Stimulated activated CD8-positive, alpha-beta memory T cell treated with anti-CD3 and anti-CD28 coated beads, Interleukin-12 subunit alpha, Interleukin-12 subunit beta, amount 100 ng/mL, for 24 hours (primary cell): ENCODE measurements around the gene RPTOR.
"Not testable (repeated sequence)": the region's sequence is repeated elsewhere in the genome, so short reads cannot be mapped to it uniquely, and the experiment has no call there.

Experiments used
- DNase-seq: peaks from one replicate; pipeline ENCODE4 v3.0.0-alpha.2; 2020; ENCODE audit errors: extremely low read depth

The RPTOR gene

DNA sequence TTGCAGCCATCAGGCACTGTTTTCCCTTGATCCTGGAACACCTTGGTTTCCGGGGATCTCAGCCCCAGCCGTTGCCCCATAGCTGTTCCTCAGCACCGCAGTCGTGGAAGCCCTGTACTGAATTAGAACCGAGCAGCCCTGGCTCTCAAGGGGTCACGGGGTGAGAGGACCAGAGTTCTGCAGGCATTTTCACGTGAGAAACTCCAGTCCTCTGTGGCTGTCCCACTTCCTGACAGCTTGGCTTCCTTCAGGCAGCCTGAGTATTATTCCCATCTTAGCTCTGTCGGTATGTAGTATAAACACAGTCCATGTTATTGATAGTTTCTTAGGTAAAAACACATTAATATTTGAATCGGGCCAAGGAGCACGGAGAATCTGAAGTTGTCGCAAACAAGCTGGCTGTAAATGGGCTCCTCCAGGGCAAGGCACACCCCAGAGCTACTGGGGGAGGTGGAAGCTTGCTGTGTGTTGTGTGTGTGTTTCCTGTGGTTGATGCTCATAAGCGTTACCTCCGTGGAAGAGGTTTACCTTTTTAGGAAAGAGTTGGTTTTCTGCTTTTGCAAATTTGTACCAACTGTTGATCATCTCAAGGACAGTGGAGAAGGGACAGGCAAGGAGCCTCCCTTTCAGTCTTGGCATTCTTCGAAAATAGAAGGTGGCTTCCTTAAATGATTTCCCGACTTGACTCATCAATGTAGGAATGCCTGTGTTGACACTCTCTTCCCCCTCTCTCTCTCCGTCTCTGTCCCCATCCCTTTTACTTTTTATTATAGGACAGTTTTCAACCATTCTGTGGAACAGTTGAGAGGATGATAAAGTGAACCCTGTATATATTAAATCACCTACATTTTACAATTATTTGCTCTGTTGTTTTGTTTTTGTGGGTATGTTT, 238.1 kb downstream of the RPTOR start:
- no peak for DNase-seq

DNA sequence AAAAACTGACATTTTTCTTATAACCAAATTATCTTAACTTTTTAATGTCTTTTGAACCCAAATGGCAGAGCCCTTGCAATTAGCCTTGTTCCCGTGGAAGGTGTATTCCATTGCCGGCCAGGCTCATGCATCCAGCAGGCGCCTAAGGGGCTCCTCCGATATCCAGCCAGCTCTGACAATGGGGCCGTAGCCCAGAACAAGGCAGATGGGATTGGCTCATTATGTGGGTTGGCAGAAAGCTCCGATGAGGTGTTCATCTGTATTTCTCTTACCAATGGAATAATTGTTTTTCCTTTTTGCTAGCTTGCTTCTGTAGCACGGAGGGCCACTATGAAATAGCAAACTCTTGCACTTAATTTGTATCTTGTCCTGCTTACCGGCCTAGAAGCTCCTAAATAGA, 238.8 kb downstream of the RPTOR start:
- DNase-seq = no peak

DNA sequence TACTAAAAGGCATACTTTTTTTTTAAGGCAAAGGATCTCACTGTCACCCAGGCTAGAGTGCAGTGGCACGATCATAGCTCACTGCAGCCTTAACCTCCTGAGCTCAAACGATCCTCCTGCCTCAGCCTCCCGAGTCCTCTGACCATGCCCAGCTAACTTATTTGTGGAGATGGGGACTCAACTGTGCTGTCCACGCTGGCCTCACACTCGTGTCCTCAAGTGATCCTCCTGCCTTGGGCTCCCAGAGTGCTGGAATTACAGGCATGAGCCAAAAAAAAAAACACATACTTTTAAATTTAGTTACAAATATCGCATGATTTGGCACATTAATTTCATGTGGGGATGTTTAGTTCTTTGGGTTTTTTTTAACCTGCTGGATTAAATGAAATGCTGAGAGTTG, 239.3 kb downstream of the RPTOR start:
- DNase-seq = no peak

DNA sequence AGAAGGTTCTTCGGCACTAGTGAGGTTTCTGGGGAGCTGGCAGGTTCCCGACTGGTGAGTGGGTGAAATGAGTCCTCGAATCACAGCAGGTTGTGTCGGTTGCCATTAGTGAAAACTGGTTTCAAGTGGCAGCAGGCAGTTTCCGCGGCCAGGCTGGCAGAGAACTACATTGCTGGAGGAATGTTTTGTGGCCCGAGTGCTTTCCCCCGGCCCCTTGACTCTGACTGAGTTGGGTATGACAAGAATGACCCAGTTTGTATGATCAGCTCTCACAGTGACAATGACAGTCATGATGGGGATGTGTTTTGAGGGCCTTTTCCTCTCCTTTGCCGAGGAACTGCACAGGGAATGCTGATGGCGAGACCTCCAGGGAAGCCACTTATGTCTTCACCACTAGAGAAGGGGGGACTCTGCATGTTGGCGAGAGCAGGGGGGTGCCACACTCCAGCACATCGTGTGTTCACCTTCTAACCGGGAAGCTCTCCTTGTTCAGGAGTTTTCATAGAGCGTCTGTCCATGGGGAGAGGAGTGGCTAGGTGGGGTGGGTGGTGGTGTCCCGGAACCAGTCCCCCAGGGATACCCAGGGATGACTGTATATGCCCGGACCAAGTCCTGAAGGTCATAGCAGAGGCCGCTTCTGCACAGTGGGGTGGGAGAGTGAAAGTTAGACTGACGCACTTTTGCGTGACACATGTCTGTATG, 241.0 kb downstream of the RPTOR start:
- DNase-seq = no peak

DNA sequence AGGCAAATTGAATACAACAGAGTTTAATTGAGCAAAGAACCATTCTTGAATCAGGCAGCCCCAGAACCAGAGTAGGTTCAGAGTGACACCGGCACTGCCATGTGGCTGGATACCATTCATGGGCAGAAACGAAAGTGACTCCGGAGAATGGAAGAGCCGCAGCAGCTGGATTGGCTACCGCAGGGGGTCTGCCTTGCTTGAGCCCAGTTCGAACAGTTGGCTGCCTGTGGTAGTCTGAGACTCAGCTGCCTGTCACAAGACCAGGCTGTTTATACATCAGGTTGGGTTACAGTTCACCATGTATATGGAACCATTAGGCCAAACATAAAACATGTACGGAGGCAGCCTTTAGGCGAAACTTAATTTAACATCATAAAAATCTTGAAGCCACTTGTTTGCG, 241.8 kb downstream of the RPTOR start:
- DNase-seq = no peak

- DNase-seq = no peak
Measured at GRCh38 chr17:80786887-80787286, 242.2 kb downstream of the RPTOR start.

- DNase-seq = no peak
Measured at GRCh38 chr17:80787881-80788280, 243.2 kb downstream of the RPTOR start.

DNA sequence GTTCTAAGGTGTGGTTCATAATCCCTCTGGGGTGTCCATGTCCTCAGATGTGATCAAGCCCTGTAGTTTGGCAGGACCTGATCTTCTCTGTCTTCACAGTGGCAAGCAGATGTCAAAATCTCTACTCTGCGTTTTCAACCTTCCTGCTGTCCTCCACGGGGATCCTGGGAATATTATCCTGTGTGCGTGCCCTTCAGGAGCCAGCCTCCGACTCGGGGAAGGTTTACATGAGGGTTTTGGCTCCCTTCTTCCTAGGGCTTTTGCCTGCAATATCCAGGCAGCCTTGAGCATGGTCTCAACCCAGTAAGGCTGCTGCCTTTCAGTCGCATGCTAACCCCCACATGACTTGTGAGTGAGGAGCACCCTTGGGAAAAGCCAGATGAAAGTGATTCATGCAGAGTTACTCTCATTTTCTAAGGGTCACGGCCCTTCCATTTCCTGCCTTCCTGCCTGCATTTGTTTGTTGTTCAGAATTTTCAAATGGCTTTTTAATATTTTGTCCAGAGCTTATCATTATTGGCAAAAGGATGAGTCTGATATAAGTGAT, 244.8 kb downstream of the RPTOR start:
- no peak for DNase-seq

DNA sequence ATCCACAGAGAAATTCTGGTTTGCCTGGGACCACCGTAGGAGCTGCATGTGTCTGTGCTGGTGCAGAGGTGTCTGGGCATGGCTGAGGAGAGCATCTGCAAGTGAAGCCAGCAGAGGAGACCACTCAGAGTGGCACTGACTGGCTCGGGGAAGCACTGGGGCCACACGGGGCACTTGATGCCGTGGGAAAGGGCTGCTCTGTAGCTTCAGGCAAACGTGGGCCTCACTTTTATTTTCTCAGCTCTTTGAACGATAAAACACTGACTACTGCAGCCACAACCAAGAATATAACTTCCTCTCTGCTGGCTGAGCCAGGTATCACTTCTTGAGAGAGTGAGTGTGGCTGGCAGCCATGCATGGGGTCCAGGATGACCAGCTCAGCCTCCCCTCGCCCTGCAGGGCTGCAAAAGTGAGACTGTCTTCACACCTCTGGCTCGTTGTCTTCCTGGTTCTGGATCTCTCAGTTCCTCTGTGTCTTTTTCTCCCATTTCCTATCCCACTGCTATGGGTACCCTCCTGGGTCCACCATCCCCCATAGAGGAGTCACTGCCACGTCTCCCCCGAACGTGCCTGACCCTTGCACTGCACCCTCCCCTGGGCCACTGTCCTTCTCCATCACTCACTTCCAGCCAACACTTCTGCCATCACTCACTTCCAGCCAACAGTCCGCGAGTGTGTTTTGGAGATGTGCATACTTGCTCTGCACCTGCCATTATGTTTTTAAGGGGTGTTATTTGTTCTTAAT, 245.6 kb downstream of the RPTOR start:
- no peak for DNase-seq

DNA sequence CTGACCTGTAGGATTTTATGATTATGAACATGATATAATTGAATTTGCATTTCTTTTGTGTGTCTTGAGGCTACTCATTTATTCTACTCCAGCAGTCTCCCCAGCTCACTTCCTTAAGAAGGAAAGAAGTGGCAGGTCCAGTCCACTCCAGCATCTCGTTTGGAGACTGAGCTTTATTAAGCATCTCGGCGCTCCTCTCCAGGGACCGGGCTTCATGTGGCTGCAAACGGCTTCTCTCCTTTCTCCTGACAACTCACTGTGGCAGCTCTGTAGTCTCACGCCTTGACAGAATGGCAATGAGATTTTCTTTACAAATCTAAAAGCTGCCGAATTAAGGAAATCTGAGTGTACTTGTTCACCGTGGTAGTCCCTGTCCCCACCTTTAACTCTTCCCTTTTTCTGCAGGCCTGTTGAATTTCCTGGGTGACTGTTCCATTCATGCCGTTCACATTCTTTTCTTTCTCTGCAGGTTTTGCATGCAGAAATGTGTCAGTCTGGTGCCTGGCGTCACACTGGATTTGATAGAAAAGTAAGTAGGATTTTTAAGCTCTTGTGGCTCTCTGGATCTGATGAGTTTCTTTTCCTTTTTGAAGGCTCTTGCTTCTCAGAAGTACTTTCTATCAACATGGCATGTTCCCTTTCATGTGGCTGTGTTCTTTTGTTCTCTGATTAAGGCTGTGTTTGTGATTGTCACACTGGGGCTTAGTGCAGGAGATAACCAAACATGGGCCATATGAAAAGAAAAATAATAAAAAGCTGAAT, 246.5 kb downstream of the RPTOR start:
- DNase-seq = no peak

DNA sequence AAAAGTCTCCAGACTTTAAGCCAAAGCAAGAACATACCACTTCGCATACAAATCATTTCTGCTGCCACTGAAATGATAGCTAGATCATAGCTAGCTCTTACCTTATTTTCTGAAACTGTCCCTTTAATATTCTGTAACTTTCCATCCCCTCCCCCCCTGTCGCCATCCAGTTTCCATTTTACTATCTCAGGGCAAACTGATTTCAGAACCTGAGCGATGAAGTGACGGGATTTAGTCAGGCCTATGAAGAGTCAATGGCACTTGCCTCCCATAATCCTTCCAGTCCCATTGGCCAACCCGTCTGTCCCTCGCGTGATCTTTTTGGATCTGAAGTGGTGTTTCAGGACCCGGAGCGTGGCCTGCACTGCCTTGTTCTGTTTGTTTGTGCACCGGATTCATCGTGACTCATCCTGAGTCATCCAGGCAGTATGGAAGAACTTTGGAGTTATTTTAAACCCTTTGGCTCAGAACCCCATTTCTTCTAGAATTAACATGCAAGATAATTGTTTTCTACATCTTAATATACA, 247.2 kb downstream of the RPTOR start:
- DNase-seq = no peak

DNA sequence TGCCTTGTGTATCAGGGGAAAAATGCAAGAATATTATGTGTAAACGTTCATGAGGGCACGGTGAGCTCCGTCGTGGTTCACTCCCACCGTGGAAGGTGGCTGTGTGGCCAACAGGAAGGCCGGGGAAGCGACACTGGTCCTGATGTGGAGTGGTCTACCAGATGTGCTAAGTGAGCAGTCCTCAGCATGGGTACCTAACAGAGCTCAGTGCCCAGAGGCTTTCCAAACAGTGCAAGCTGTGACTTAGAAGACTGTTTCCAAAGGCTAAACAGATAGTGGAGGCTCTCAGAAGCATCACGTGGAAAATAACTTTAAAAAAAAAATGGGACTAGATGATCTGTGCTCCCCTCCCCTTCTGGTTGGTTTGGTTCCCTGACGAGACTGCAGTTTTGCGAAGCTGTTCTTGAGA, 247.7 kb downstream of the RPTOR start:
- DNase-seq = no peak

DNA sequence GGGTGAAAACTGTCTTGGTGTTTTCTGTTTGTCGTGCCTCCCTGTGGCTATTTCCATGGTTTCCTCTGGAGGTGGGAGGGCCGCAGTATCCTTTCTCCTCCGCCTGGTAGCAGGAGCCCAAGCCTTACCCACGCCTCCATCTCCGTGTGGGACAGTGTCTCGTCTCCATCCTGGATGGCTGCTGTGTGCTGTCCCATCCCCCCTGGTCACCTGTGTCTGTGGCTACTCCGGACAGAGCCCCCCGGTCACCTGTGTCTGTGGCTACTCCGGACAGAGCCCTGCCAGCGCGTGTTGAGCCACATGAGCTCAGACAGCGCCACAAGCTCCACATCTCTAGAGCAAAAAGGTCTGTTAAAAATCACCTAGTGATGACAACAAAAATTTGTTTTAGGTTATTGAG, 248.8 kb downstream of the RPTOR start:
- DNase-seq = no peak

GRCh38 chr17:80793851-80794267, 249.2 kb downstream of the RPTOR start:
- no peak for DNase-seq

DNA sequence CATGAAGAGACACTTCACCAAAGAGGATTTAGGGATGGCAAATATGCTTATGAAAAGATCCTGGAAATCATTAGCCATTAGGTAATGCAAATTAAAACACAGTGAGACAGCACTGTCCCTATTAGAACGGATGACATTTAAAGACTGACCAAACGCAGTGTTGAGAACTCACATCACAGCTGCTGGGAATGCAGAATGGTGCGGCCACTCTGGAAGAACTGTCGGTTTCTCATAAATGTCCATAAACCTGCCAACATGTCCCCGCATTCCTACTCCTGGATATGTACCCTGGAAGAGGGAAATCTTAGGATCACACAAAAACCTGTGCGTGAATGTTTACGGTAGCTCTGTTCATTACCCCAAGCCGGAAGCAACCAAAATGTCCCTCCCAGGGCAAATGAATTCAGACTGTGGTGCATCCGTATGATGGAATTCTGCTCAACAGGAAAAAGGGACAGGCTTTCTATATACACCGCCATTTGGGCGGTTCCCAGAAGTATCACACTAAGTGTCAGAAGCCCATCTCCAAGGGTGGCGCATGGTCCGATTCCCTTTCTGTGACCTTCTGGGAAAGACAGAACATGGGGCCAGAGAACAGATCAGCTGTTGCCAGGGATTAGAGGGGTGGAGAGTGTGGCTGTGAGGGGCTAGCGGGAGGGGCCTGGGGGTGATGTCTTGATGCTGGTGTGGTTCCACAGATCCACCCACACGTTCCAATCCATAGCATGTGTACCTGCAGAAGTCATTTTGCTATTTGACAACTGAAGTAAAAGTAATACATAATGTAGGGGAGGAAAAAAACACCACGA, 249.8 kb downstream of the RPTOR start:
- DNase-seq = no peak

DNA sequence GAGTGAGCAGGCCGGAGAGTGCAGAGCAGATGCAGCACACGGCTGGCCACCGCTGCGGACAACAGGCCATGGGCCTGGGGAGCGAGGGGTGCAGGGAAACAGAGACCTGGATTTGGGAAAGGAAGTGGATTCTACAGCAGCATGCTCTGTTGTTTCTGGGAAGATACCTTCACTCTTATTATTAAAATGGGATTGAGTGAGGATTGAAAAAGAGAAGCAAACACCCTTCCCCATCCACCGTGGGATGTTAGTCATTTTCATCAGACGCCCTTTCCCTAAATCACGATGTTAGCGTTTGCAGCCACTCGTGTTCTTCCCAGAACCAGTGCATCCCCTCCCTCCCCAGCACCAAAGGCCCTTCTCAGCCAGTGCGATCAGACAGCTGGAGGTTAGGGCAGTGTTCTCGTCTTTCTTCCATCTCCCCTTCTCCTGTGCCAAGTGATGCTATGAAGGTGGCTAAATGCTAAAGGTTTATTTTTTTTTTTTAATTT, 250.5 kb downstream of the RPTOR start:
- DNase-seq = no peak

- no peak for DNase-seq
Measured at GRCh38 chr17:80795754-80796153, 251.1 kb downstream of the RPTOR start.

DNA sequence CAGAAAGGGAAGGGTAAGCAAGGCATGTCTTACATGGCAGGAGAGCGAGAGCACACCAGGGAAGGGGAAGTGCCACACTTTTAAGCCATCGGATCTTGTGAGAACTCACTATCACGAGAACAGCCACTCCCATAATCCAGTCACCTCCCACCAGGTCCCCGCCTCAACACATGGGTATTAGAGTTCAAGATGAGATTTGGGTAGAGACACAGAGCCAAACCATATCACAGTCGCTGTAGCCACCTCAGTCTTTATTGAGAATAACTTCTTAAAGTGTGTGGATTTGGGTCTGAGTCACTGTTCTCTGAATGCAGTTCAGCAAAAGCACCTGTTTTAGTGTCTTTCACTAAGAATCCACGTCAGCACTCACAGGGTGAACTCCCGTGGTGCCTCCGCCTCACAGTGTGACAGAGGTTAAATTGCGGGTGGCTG, 251.8 kb downstream of the RPTOR start:
- no peak for DNase-seq

DNA sequence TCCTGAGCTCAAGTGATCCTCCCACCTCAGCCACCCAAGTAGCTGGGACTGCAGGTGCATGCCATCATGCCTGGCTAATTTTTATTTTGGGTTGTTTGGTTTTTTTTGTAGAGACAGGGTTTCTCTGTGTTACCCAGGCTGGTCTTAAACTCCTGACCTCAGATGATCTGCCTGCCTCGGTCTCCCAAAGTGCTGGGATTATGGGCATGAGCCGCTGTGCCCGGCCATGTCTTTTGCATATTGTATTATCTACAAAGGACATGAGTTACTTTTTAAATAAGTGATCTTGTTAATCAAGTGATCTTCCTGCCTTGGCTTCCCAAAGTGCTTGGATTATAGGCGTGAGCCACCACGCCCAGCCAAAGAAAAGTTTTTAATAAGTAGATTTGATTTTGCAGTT, 252.6 kb downstream of the RPTOR start:
- DNase-seq = not testable (repeated sequence)
